Osteoblast (primary cell): ENCODE measurements around the gene BAIAP2L1. TPM values are rescaled to one million over a fixed set of nuclear protein-coding genes. Genes with fewer than 3 reads are reported as not detected.
"Not testable (repeated sequence)": the region's sequence is repeated elsewhere in the genome, so short reads cannot be mapped to it uniquely, and the experiment has no call there.

Source experiments
- DNase-seq: peaks from one replicate; pipeline ENCODE4 v3.0.0; 2011; ENCODE audit warnings: low spot score, mixed read lengths; ENCODE audit not compliant: insufficient read length; ENCODE audit errors: missing footprints
- H2AFZ ChIP-seq: 2 replicates; pipeline ENCODE4 v1.6.0; 2011; ENCODE audit warnings: mild to moderate bottlenecking, low read length
- H3K27ac ChIP-seq: 2 replicates; pipeline ENCODE4 v1.5.1; 2011; ENCODE audit warnings: mild to moderate bottlenecking, low read depth, low read length, moderate library complexity
- H3K27me3 ChIP-seq: 2 replicates; pipeline ENCODE4 v1.6.0; 2012; ENCODE audit warnings: mild to moderate bottlenecking, control low read depth, inconsistent platforms, low read length, moderate library complexity; ENCODE audit not compliant: insufficient read depth
- H3K36me3 ChIP-seq: 2 replicates; pipeline ENCODE4 v1.5.1; 2011; ENCODE audit warnings: mild to moderate bottlenecking, low read length, control low read depth, moderate library complexity; ENCODE audit not compliant: insufficient read depth
- H3K4me1 ChIP-seq: 2 replicates; pipeline ENCODE4 v1.5.1; 2011; ENCODE audit warnings: mild to moderate bottlenecking, low read length, control low read depth, moderate library complexity; ENCODE audit not compliant: insufficient read depth
- H3K4me2 ChIP-seq: 2 replicates; pipeline ENCODE4 v1.6.0; 2011; ENCODE audit warnings: mild to moderate bottlenecking, low read length; ENCODE audit not compliant: insufficient read depth
- H3K4me3 ChIP-seq: fragments of 200-600 bp; sonication (generic); 3 replicates; pipeline ENCODE4 v1.5.1; 2012; ENCODE audit warnings: mild to moderate bottlenecking, low read length, inconsistent platforms; ENCODE audit not compliant: insufficient read depth
- H3K79me2 ChIP-seq: 2 replicates; pipeline ENCODE4 v1.6.0; 2012; ENCODE audit warnings: mild to moderate bottlenecking, low read length, control low read depth, inconsistent platforms; ENCODE audit not compliant: insufficient read depth
- H3K9me3 ChIP-seq: 2 replicates; pipeline ENCODE4 v1.5.1; 2011; ENCODE audit warnings: low read depth, low read length, control low read depth
- H4K20me1 ChIP-seq: 2 replicates; pipeline ENCODE4 v1.6.0; 2012; ENCODE audit warnings: mild to moderate bottlenecking, low read length, control low read depth; ENCODE audit not compliant: insufficient read depth
- CTCF ChIP-seq: IDR thresholded peaks from 2 replicates; pipeline ENCODE4 v1.5.1; 2011; ENCODE audit warnings: mild to moderate bottlenecking, low read depth, low read length, moderate library complexity; ENCODE audit errors: extremely low read depth
- total RNA-seq: library from RNA; depleted of rRNA; stranded (reverse); fragments of >200 nt; gene quantifications from 2 replicates; pipeline ENCODE4 v1.2.3, GENCODE V29; 2012

The BAIAP2L1 gene
- total RNA-seq, 1 donor: 10.5 TPM

- DNase-seq: no peak
- no peaks in the 10 kb centered on the region for H4K20me1 ChIP-seq
- no peak for TF ChIP-seq CTCF
- no peak overlapping the region for H3K4me3 ChIP-seq
- no peak overlapping the region for H2AFZ ChIP-seq
- no peak overlapping the region for H3K4me2 ChIP-seq
- no peaks in the 10 kb centered on the region for H3K4me1 ChIP-seq
- no peaks in the 10 kb centered on the region for H3K27me3 ChIP-seq
- H3K79me2 ChIP-seq: no peaks in the 10 kb centered on the region
- H3K36me3 ChIP-seq: no peaks in the 10 kb centered on the region
- H3K9me3 ChIP-seq: no peaks in the 10 kb centered on the region
- H3K27ac ChIP-seq: no peak overlapping the region
These were observed 9.0 kb upstream of the BAIAP2L1 start for GRCh38 chr7:98409843-98410242.

GRCh38 chr7:98408146-98408545, 7.3 kb upstream of the BAIAP2L1 start:
- not testable (repeated sequence) for H3K36me3 ChIP-seq, H3K4me3 ChIP-seq, H3K27me3 ChIP-seq, H3K4me1 ChIP-seq, H3K4me2 ChIP-seq, H3K79me2 ChIP-seq, DNase-seq, H4K20me1 ChIP-seq, H3K27ac ChIP-seq, H3K9me3 ChIP-seq, H2AFZ ChIP-seq

GRCh38 chr7:98406827-98407226, 5.9 kb upstream of the BAIAP2L1 start:
- Histone ChIP-seq H3K4me1 (no peaks in the 10 kb centered on the region), H3K27ac (no peak overlapping the region), H3K4me2 (no peak overlapping the region), H4K20me1 (no peaks in the 10 kb centered on the region), H2AFZ (no peak overlapping the region), H3K79me2 (no peaks in the 10 kb centered on the region), H3K4me3 (no peak overlapping the region), H3K9me3 (no peaks in the 10 kb centered on the region), H3K27me3 (no peaks in the 10 kb centered on the region), H3K36me3 (no peaks in the 10 kb centered on the region)
- no peak for DNase-seq
- TF ChIP-seq CTCF: no peak

DNA sequence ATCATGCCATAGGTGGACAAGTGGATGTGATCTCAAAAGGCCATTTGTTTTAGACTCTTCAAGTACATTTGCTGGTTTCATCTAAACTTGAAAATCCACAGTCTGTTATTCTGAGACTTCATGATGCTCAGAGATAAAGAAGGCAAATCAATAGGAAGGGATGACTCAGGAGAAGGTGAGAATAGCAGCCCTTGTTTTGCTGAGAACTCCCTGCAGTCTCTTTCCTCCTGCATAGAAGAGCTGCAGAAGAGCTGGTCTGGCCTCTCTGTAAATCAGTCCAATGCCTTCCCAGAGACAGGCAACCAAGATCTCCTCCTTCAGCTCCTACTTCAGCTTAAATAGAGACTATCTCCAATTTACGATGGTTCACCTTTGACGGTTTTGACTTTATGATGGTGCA, 4.0 kb upstream of the BAIAP2L1 start:
- Histone ChIP-seq H3K27me3 (no peaks in the 10 kb centered on the region), H2AFZ (no peak overlapping the region), H3K27ac (no peak overlapping the region), H3K9me3 (no peaks in the 10 kb centered on the region), H3K36me3 (no peaks in the 10 kb centered on the region), H3K4me2 (no peak overlapping the region), H4K20me1 (no peaks in the 10 kb centered on the region), H3K4me1 (peaks cover 3% of the 10 kb centered on the region), H3K79me2 (no peaks in the 10 kb centered on the region), H3K4me3 (no peak overlapping the region)
- no peak for DNase-seq
- no peak for TF ChIP-seq CTCF
